Measurements from ENCODE around the gene DPP6. TPM values are rescaled to one million over a fixed set of nuclear protein-coding genes. Genes with fewer than 3 reads are reported as not detected.

Gene DPP6
- total RNA-seq, 1 experiment from 2014 or later = not detected

DNA sequence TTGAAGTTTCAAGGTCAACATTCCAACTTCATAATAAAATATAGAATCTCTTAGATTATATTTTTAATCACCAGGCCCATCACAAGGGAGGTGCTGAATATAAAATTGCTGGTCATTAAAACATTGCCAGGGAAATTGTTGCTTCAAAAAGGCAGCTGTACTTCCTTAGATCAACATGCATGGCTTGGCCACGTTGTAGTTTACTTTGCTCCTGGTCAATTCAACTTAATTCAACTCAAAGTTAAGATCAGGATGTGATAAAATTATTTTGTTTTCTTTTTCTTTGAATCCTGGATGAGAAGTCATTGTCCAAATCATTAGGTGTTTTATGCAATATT, 633.3 kb downstream of the DPP6 start (continued):
- TF ChIP-seq, protein P1, sequence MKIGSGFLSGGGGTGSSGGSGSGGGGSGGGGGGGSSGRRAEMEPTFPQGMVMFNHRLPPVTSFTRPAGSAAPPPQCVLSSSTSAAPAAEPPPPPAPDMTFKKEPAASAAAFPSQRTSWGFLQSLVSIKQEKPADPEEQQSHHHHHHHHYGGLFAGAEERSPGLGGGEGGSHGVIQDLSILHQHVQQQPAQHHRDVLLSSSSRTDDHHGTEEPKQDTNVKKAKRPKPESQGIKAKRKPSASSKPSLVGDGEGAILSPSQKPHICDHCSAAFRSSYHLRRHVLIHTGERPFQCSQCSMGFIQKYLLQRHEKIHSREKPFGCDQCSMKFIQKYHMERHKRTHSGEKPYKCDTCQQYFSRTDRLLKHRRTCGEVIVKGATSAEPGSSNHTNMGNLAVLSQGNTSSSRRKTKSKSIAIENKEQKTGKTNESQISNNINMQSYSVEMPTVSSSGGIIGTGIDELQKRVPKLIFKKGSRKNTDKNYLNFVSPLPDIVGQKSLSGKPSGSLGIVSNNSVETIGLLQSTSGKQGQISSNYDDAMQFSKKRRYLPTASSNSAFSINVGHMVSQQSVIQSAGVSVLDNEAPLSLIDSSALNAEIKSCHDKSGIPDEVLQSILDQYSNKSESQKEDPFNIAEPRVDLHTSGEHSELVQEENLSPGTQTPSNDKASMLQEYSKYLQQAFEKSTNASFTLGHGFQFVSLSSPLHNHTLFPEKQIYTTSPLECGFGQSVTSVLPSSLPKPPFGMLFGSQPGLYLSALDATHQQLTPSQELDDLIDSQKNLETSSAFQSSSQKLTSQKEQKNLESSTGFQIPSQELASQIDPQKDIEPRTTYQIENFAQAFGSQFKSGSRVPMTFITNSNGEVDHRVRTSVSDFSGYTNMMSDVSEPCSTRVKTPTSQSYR (CRISPR knock-in tag; IDR thresholded peaks at IDR 0.05) = no peak
- TF ChIP-seq JAZF1 (CRISPR knock-in tag; IDR thresholded peaks at IDR 0.05) (no peak), NR3C1 (CRISPR knock-in tag; conservative IDR thresholded peaks at IDR 0.05; ENCODE audit: low read depth) (no peak)
- TF ChIP-seq, protein P2, sequence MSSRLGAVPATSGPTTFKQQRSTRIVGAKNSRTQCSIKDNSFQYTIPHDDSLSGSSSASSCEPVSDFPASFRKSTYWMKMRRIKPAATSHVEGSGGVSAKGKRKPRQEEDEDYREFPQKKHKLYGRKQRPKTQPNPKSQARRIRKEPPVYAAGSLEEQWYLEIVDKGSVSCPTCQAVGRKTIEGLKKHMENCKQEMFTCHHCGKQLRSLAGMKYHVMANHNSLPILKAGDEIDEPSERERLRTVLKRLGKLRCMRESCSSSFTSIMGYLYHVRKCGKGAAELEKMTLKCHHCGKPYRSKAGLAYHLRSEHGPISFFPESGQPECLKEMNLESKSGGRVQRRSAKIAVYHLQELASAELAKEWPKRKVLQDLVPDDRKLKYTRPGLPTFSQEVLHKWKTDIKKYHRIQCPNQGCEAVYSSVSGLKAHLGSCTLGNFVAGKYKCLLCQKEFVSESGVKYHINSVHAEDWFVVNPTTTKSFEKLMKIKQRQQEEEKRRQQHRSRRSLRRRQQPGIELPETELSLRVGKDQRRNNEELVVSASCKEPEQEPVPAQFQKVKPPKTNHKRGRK (CRISPR knock-in tag; IDR thresholded peaks at IDR 0.05; ENCODE audit: borderline replicate concordance) = no peak

DNA sequence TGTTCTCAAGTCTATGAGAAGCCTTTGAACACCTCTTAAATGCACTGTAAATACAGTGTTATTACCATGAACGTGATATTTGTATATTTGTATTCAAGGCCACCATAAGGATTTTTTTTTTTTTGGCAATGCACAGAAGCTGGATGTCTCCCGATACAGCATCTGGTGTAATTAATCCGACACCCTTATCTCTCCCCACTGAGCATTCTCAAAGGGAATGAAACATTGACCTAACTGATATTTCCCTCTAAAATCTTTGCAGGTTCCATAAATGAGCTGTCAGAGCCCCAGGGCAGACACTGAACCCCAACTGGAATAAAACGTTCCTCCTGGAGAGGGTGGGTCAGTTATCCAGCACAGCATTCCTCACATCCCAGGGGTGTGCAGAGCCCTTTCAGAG, 634.1 kb downstream of the DPP6 start:
- Mint-ChIP-seq H3K4me1 (no peaks in the 10 kb centered on the region), H3K9me3 (peaks cover 97% of the 10 kb centered on the region), H3K27me3 (ENCODE audit: low read depth) (peaks cover 9% of the 10 kb centered on the region), H3K4me3 (no peak overlapping the region), H3K27ac (no peak overlapping the region), H3K36me3 (peaks cover 91% of the 10 kb centered on the region)
- no peak for TF ChIP-seq SP1 (CRISPR knock-in tag; conservative IDR thresholded peaks at IDR 0.05)
- TF ChIP-seq GRHL2 (CRISPR knock-in tag; IDR thresholded peaks at IDR 0.05; ENCODE audit: insufficient replicate concordance, severe bottlenecking) = no peak
- no peak for TF ChIP-seq ZNF263 (CRISPR knock-in tag; IDR thresholded peaks at IDR 0.05; ENCODE audit: low read depth)
- no peak for TF ChIP-seq FOXK1 (CRISPR knock-in tag; IDR thresholded peaks at IDR 0.05)
- TF ChIP-seq, protein P3, sequence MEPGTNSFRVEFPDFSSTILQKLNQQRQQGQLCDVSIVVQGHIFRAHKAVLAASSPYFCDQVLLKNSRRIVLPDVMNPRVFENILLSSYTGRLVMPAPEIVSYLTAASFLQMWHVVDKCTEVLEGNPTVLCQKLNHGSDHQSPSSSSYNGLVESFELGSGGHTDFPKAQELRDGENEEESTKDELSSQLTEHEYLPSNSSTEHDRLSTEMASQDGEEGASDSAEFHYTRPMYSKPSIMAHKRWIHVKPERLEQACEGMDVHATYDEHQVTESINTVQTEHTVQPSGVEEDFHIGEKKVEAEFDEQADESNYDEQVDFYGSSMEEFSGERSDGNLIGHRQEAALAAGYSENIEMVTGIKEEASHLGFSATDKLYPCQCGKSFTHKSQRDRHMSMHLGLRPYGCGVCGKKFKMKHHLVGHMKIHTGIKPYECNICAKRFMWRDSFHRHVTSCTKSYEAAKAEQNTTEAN (CRISPR knock-in tag; IDR thresholded peaks at IDR 0.05) = no peak
- no peak for TF ChIP-seq SMAD4 (CRISPR knock-in tag; IDR thresholded peaks at IDR 0.05)
- no peak for TF ChIP-seq RELA (CRISPR knock-in tag; IDR thresholded peaks at IDR 0.05; ENCODE audit: borderline replicate concordance)
- TF ChIP-seq ATF1 (CRISPR knock-in tag; IDR thresholded peaks at IDR 0.05) = no peak
- TF ChIP-seq, protein P4, sequence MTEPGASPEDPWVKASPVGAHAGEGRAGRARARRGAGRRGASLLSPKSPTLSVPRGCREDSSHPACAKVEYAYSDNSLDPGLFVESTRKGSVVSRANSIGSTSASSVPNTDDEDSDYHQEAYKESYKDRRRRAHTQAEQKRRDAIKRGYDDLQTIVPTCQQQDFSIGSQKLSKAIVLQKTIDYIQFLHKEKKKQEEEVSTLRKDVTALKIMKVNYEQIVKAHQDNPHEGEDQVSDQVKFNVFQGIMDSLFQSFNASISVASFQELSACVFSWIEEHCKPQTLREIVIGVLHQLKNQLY (CRISPR knock-in tag; IDR thresholded peaks at IDR 0.05) = no peak
- TF ChIP-seq, protein P5, sequence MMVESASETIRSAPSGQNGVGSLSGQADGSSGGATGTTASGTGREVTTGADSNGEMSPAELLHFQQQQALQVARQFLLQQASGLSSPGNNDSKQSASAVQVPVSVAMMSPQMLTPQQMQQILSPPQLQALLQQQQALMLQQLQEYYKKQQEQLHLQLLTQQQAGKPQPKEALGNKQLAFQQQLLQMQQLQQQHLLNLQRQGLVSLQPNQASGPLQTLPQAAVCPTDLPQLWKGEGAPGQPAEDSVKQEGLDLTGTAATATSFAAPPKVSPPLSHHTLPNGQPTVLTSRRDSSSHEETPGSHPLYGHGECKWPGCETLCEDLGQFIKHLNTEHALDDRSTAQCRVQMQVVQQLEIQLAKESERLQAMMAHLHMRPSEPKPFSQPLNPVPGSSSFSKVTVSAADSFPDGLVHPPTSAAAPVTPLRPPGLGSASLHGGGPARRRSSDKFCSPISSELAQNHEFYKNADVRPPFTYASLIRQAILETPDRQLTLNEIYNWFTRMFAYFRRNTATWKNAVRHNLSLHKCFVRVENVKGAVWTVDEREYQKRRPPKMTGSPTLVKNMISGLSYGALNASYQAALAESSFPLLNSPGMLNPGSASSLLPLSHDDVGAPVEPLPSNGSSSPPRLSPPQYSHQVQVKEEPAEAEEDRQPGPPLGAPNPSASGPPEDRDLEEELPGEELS (CRISPR knock-in tag; IDR thresholded peaks at IDR 0.05) = no peak
- no peak for TF ChIP-seq GABPB1 (CRISPR knock-in tag; IDR thresholded peaks at IDR 0.05)
- POLR2A ChIA-PET = no interaction called here
- CTCF ChIA-PET = no interaction called here
- no peak for ATAC-seq
- DNase-seq (ENCODE audit: low spot score) = no peak

DNA sequence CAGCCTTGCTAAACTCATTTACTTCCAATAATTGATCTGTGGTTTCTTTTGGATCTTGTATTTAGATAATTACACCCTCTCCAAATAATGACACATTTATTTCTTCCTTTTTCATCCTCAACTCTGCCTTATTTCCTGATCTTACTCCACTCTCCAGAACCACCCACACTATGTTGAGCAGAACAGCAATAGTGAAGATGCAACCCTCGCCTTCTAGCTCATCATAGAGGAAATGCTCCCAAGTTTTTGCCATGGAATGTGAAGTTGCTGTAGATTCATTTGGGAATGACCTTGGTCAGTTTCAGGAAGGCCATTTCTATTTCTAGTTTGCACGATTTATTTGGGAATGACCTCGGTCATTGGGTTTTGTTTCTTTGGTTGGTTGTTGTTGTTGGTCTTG, 636.8 kb downstream of the DPP6 start:
- no peak for ATAC-seq

More for the DNA sequence above, 636.8 kb downstream of the DPP6 start:
- Mint-ChIP-seq H3K4me1 (no peaks in the 10 kb centered on the region), H3K27me3 (ENCODE audit: low read depth) (peaks cover 2% of the 10 kb centered on the region), H3K27ac (no peak overlapping the region), H3K9me3 (peaks cover 92% of the 10 kb centered on the region), H3K36me3 (peaks cover 86% of the 10 kb centered on the region), H3K4me3 (no peak overlapping the region)
- ChIA-PET CTCF (no interaction called here), POLR2A (no interaction called here)
- TF ChIP-seq ELF4 (CRISPR knock-in tag; IDR thresholded peaks at IDR 0.05; ENCODE audit: low read depth) (no peak), ZNF138 (CRISPR knock-in tag; conservative IDR thresholded peaks at IDR 0.05) (no peak), PRRX2 (CRISPR knock-in tag; IDR thresholded peaks at IDR 0.05) (no peak)
- DNase-seq (ENCODE audit: low spot score) = no peak
